Stimulated activated CD4-positive, alpha-beta T cell treated with anti-CD3 and anti-CD28 coated beads, Interleukin-2, amount 100 ng/mL, for 48 hours (primary cell): Measurements from ENCODE around the gene PSMC1.
"Not testable (repeated sequence)": the region's sequence is repeated elsewhere in the genome, so short reads cannot be mapped to it uniquely, and the experiment has no call there.

ENCODE experiments used
- DNase-seq, 2 donors: peaks; one replicate each; pipeline ENCODE4 v3.0.0-alpha.2; 2020

Gene PSMC1

GRCh38 chr14:90256354-90257131, at the start of gene PSMC1:
Gene PSMC1 (plus strand): TSS chr14:90256553. CDS start chr14:90256598, 45 bp downstream.
- DNase-seq: peak; percentile 83 to 88

- no peak for DNase-seq
Measured at GRCh38 chr14:90213099-90213748, 43.1 kb upstream of the PSMC1 start.

GRCh38 chr14:90228478-90228877, 27.9 kb upstream of the PSMC1 start:
- no peak for DNase-seq

GRCh38 chr14:90229942-90230341, 26.4 kb upstream of the PSMC1 start:
- DNase-seq: not testable (repeated sequence)

- DNase-seq: peak; percentile 71 to 77
Measured at GRCh38 chr14:90235179-90235976, 21.0 kb upstream of the PSMC1 start.

- no peak for DNase-seq
Measured at GRCh38 chr14:90239139-90239538, 17.2 kb upstream of the PSMC1 start.

GRCh38 chr14:90242444-90242843, 13.9 kb upstream of the PSMC1 start:
- no peak for DNase-seq

- DNase-seq: no peak
Measured at GRCh38 chr14:90246936-90247335, 9.4 kb upstream of the PSMC1 start.

- DNase-seq: not testable (repeated sequence)
Measured at GRCh38 chr14:90247441-90247840, 8.9 kb upstream of the PSMC1 start.

GRCh38 chr14:90248594-90248993, 7.8 kb upstream of the PSMC1 start:
- no peak for DNase-seq

GRCh38 chr14:90253826-90254225, 2.5 kb upstream of the PSMC1 start:
- DNase-seq: no peak

GRCh38 chr14:90255871-90256270, 482 bp upstream of the PSMC1 start:
- DNase-seq: no peak

GRCh38 chr14:90263748-90264449, 7.5 kb downstream of the PSMC1 start:
- DNase-seq: no peak

GRCh38 chr14:90266441-90267154, 10.2 kb downstream of the PSMC1 start:
- DNase-seq: no peak

GRCh38 chr14:90268420-90268819, 12.1 kb downstream of the PSMC1 start:
- DNase-seq: no peak

- no peak for DNase-seq
Measured at GRCh38 chr14:90272523-90272922, 16.2 kb downstream of the PSMC1 start.

- DNase-seq: no peak
Measured at GRCh38 chr14:90273532-90273931, 17.2 kb downstream of the PSMC1 start.

- DNase-seq: no peak
Measured at GRCh38 chr14:90274019-90274418, 17.7 kb downstream of the PSMC1 start.

- DNase-seq: peak in 1 of 2 donors; percentile 20
Measured at GRCh38 chr14:90274808-90275457, 18.6 kb downstream of the PSMC1 start.

- DNase-seq: no peak
Measured at GRCh38 chr14:90275458-90275814, 19.1 kb downstream of the PSMC1 start.

- no peak for DNase-seq
Measured at GRCh38 chr14:90275820-90276219, 19.5 kb downstream of the PSMC1 start.
